Mesenteric fat pad (tissue), 1 donor: ENCODE results near the gene NUP107. TPM values are rescaled to one million over a fixed set of nuclear protein-coding genes. Genes with fewer than 3 reads are reported as not detected.

Experiments used
- DNase-seq: peaks from one replicate; pipeline ENCODE4 v3.0.0-alpha.2; 2020; ENCODE audit warnings: low spot score
- total RNA-seq: library from RNA; stranded (reverse); fragmentation: NEBNext Ultra II Directional; extraction: Animal tissue kit (Norgen Biotek cat#: 25700); gene quantifications from one replicate; pipeline ENCODE4 v1.2.1, GENCODE V29; 2021
- donor health status: DM: yes; HTN: yes; CAD: no.

The NUP107 gene
- total RNA-seq, 1 donor from 2014 or later: 50.6 TPM

- no peak for DNase-seq
Measured at GRCh38 chr12:68772714-68773113, 85.9 kb downstream of the NUP107 start.

- no peak for DNase-seq
Measured at GRCh38 chr12:68773582-68773981, 86.8 kb downstream of the NUP107 start.

- no peak for DNase-seq
Measured at GRCh38 chr12:68775121-68775630, 88.4 kb downstream of the NUP107 start.

- no peak for DNase-seq
Measured at GRCh38 chr12:68776976-68777610, 90.3 kb downstream of the NUP107 start.

GRCh38 chr12:68779280-68779679 lies 92.5 kb downstream of the NUP107 start:
- no peak for DNase-seq

- peak; percentile 37 for DNase-seq
Measured at GRCh38 chr12:68780731-68781130, 94.0 kb downstream of the NUP107 start.

GRCh38 chr12:68781728-68782127 lies 95.0 kb downstream of the NUP107 start:
- DNase-seq: no peak

- DNase-seq: peak; percentile 33
Measured at GRCh38 chr12:68784015-68784414, 97.2 kb downstream of the NUP107 start.

- no peak for DNase-seq
Measured at GRCh38 chr12:68785358-68785757, 98.6 kb downstream of the NUP107 start.

- no peak for DNase-seq
Measured at GRCh38 chr12:68785823-68786222, 99.0 kb downstream of the NUP107 start.

- no peak for DNase-seq
Measured at GRCh38 chr12:68786929-68787328, 100.2 kb downstream of the NUP107 start.

- no peak for DNase-seq
Measured at GRCh38 chr12:68788554-68789143, 101.9 kb downstream of the NUP107 start.

- DNase-seq: peak; percentile 55
Measured at GRCh38 chr12:68789144-68789878, 102.5 kb downstream of the NUP107 start.

- DNase-seq: no peak
Measured at GRCh38 chr12:68790081-68790951, 103.5 kb downstream of the NUP107 start.

- no peak for DNase-seq
Measured at GRCh38 chr12:68790952-68791234, 104.1 kb downstream of the NUP107 start.

- DNase-seq: no peak
Measured at GRCh38 chr12:68791897-68792481, 105.2 kb downstream of the NUP107 start.

- DNase-seq: no peak
Measured at GRCh38 chr12:68792952-68793351, 106.2 kb downstream of the NUP107 start.

- no peak for DNase-seq
Measured at GRCh38 chr12:68793436-68793835, 106.7 kb downstream of the NUP107 start.

GRCh38 chr12:68793975-68794652 lies 107.3 kb downstream of the NUP107 start:
- no peak for DNase-seq

- DNase-seq: no peak
Measured at GRCh38 chr12:68794653-68795251, 108.0 kb downstream of the NUP107 start.
